B cell (primary cell): ENCODE results near the gene G3BP1. TPM values are rescaled to one million over a fixed set of nuclear protein-coding genes. Genes with fewer than 3 reads are reported as not detected.

Experiments used
- ATAC-seq: fragments of 200-7000 bp; cut with Tn5 transposase; one replicate; pipeline ENCODE4 v1.10.0; 2021; ENCODE audit warnings: low read depth, mild to moderate bottlenecking, moderate number of reproducible peaks, moderate library complexity
- CTCF ChIA-PET: fragments of 350-600 bp; sonication (Branson Sonifier 250); formaldehyde crosslinking; loops from one replicate; lab custom pipeline; 2021; ENCODE audit warnings: antibody characterized with exemption, inconsistent platforms; lab: Charles Lee
- POLR2A ChIA-PET: fragments of 350-600 bp; sonication (Branson Sonifier 250); formaldehyde crosslinking; loops from one replicate; lab custom pipeline; 2021; ENCODE audit warnings: antibody characterized with exemption; lab: Charles Lee
- DNase-seq: peaks from one replicate; pipeline ENCODE4 v3.0.0; 2013
- H2AFZ ChIP-seq: 2 replicates; pipeline ENCODE4 v1.6.1; 2012; ENCODE audit warnings: mild to moderate bottlenecking, low read depth, low read length; ENCODE audit not compliant: insufficient read depth, poor library complexity, severe bottlenecking
- H3K27ac ChIP-seq, 2 donors: 1 replicate in 1 of 2; 2 replicates in 1 of 2; pipeline ENCODE4 v1.5.1; 2012 to 2013; ENCODE audit warnings: low read length in 2 of 2, mild to moderate bottlenecking in 2 of 2, moderate library complexity in 1 of 2
- H3K27me3 ChIP-seq, 4 experiments: fragments of 200-600 bp in 1 of 4; sonication (generic) in 1 of 4; replicated peaks in 1 of 4; 1 replicate in 2 of 4; 2 replicates in 2 of 4; pipeline versions ENCODE4 v1.6.1 to v1.7.0; 2013 to 2016; ENCODE audit warnings: low read length in 3 of 4, mild to moderate bottlenecking in 2 of 4, mixed read lengths in 1 of 4, moderate library complexity in 1 of 4; ENCODE audit not compliant: insufficient read depth in 4 of 4, control insufficient read depth in 3 of 4; ENCODE audit errors: control extremely low read depth in 1 of 4
- H3K36me3 ChIP-seq, 2 experiments: replicated peaks in 1 of 2; 1 replicate in 1 of 2; 2 replicates in 1 of 2; pipeline versions ENCODE4 v1.6.1 to v1.7.1; 2013; ENCODE audit warnings: low read length in 1 of 2; ENCODE audit not compliant: insufficient read depth in 2 of 2, control insufficient read depth in 1 of 2; ENCODE audit errors: control extremely low read depth in 1 of 2, extremely low read depth in 1 of 2
- H3K4me1 ChIP-seq, 2 donors: fragments of 200-600 bp in 1 of 2; sonication (generic) in 1 of 2; 1 replicate in 1 of 2; 2 replicates in 1 of 2; pipeline versions ENCODE4 v1.5.1 to v1.6.1; 2013 to 2017; ENCODE audit warnings: low read length in 2 of 2; ENCODE audit not compliant: control insufficient read depth in 2 of 2, insufficient read depth in 2 of 2
- H3K4me2 ChIP-seq: replicated peaks from 2 replicates; pipeline ENCODE3; 2012; ENCODE audit warnings: mild to moderate bottlenecking, low read depth, low read length; ENCODE audit not compliant: poor library complexity, severe bottlenecking
- H3K4me3 ChIP-seq, 5 experiments: fragments of 200-600 bp in 1 of 5; sonication (generic) in 1 of 5; 1 replicate in 3 of 5; 2 replicates in 2 of 5; pipeline versions ENCODE4 v1.5.1 to v1.7.0; 2011 to 2016; ENCODE audit warnings: low read length in 4 of 5, mild to moderate bottlenecking in 4 of 5, low read depth in 2 of 5, control low read depth in 1 of 5, moderate library complexity in 1 of 5; ENCODE audit not compliant: insufficient read depth in 1 of 5; ENCODE audit errors: control extremely low read depth in 1 of 5, extremely low read depth in 1 of 5
- H3K79me2 ChIP-seq: fragments of 200-600 bp; sonication (generic); one replicate; pipeline ENCODE4 v1.6.0; 2016; ENCODE audit warnings: low read length; ENCODE audit not compliant: control insufficient read depth, insufficient read depth
- H3K9ac ChIP-seq: fragments of 200-600 bp; sonication (generic); 2 replicates; pipeline ENCODE4 v1.6.1; 2017; ENCODE audit warnings: mild to moderate bottlenecking, low read length, moderate library complexity
- H3K9me3 ChIP-seq, 3 donors: one replicate each; pipeline versions ENCODE4 v1.6.1 to v1.7.1; 2013; ENCODE audit warnings: low read length in 2 of 3; ENCODE audit not compliant: control insufficient read depth in 2 of 3, insufficient read depth in 1 of 3; ENCODE audit errors: control extremely low read depth in 1 of 3
- H4K20me1 ChIP-seq: 2 replicates; pipeline ENCODE4 v1.6.0; 2012; ENCODE audit warnings: mild to moderate bottlenecking, low read length; ENCODE audit not compliant: insufficient read depth, control insufficient read depth, poor library complexity, severe bottlenecking
- H3K27ac Mint-ChIP-seq: one replicate; pipeline ENCODE4 v1.8.0; 2021; ENCODE audit warnings: mixed read lengths
- H3K27me3 Mint-ChIP-seq: one replicate; pipeline ENCODE4 v1.8.0; 2021; ENCODE audit warnings: mixed read lengths
- H3K4me1 Mint-ChIP-seq: one replicate; pipeline ENCODE4 v1.8.0; 2021; ENCODE audit warnings: mixed read lengths
- H3K4me3 Mint-ChIP-seq: one replicate; pipeline ENCODE4 v1.8.0; 2021; ENCODE audit warnings: mixed read lengths
- H3K9me3 Mint-ChIP-seq: one replicate; pipeline ENCODE4 v1.8.0; 2022; ENCODE audit warnings: mixed read lengths; ENCODE audit not compliant: insufficient read depth
- CTCF ChIP-seq: fragments of 200-600 bp; IDR thresholded peaks from one replicate; pipeline ENCODE4 v1.8.0; 2022; ENCODE audit warnings: antibody characterized with exemption, mild to moderate bottlenecking
- EZH2 ChIP-seq: IDR thresholded peaks from 2 replicates; pipeline ENCODE4 v1.6.1; 2012; ENCODE audit warnings: borderline replicate concordance, low read depth, mild to moderate bottlenecking, moderate library complexity, low read length; ENCODE audit not compliant: insufficient read depth, poor library complexity, severe bottlenecking
- WGBS: methylation state at CpG from one replicate; pipeline ENCODE4 v1.1.5; 2013; ENCODE audit warnings: missing lambda C conversion rate; ENCODE audit not compliant: insufficient coverage; 5-methylcytosine and 5-hydroxymethylcytosine counted together
- intact Hi-C: fragments of 100-400 bp; cut with micrococcal nuclease; formaldehyde crosslinking; loops from one replicate; pipeline ENCODE4 v1.10.0; 2022
- polyA plus RNA-seq: library from polyadenylated mRNA; depleted of rRNA; stranded (reverse); fragments of >200 nt; gene quantifications from 2 replicates; pipeline ENCODE4 v1.2.3, GENCODE V29; 2012
- total RNA-seq, 2 donors: library from RNA; stranded (reverse); fragments of 120-200 nt in 1 of 2; gene quantifications; 1 replicate in 1 of 2; 2 replicates in 1 of 2; pipeline versions ENCODE4 v1.2.3 to v1.2.4, GENCODE V29; 2013 to 2022

G3BP1 gene
- total and polyA plus RNA-seq, 2 donors (not counting 1 experiment from before 2014, with no cell fraction given): 12.7 to 159 TPM

- no peaks in the 10 kb centered on the region for H3K4me1 Mint-ChIP-seq
- no peak overlapping the region for H3K4me3 Mint-ChIP-seq
- Histone ChIP-seq H3K36me3 (peaks cover 2 to 17% of the 10 kb centered on the region in 2 experiments), H3K9ac (no peak overlapping the region), H3K4me3 (no peak overlapping the region), H3K79me2 (no peaks in the 10 kb centered on the region), H3K4me2 (no peak overlapping the region), H3K27ac (no peak overlapping the region), H4K20me1 (no peaks in the 10 kb centered on the region), H3K4me1 (no peaks in the 10 kb centered on the region), H3K9me3 (no peaks in the 10 kb centered on the region), H3K27me3 (no peaks in the 10 kb centered on the region), H2AFZ (no peak overlapping the region)
- no CpG with 5 or more reads among the region's 1 CpG for WGBS
- no peak overlapping the region for H3K27ac Mint-ChIP-seq
- no peaks in the 10 kb centered on the region for H3K9me3 Mint-ChIP-seq
- intact Hi-C loops: no loop called here
- ATAC-seq: no peak
- no peak for DNase-seq
- CTCF ChIA-PET: interaction anchor here (5.0 to 6.1 kb wide), 2 partner anchors 10 to 328 kb away, joined by 27 to 37 read pairs; no protein-coding TSS in a partner anchor
- H3K27me3 Mint-ChIP-seq: no peaks in the 10 kb centered on the region
- POLR2A ChIA-PET: no interaction called here
- TF ChIP-seq CTCF (no peak), EZH2 (no peak)
Observed at GRCh38 chr5:151815051-151815450, 43.3 kb downstream of the G3BP1 start.

DNA sequence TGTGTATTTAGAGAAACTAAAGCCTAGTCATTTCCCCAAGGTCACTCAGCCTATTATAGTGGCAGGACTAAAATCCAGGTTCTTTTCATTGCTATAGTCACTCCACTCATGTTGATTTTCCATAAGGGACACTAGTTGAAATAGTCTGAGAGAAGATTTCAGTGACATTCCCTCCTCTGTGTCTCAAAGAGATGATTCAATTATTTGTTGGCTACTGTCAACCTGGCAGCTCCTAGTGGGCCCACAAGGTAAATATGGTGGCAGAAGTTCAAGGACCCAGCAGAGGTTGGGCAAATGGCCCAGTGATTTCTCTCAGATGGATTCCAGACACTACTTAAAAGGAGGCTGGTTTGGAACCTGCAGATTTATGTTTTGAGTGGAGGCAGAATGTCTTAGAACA is 48.1 kb downstream of the G3BP1 start:
- TF ChIP-seq EZH2 (no peak), CTCF (no peak)
- DNase-seq (no peak), ATAC-seq (no peak)
- no peak overlapping the region for H3K4me2 ChIP-seq
- H3K36me3 ChIP-seq: no peaks in the 10 kb centered on the region
- intact Hi-C loops: no loop called here
- H3K9ac ChIP-seq: no peak overlapping the region
- no peak overlapping the region for H3K4me3 ChIP-seq
- no peaks in the 10 kb centered on the region for H3K4me1 ChIP-seq
- H3K9me3 ChIP-seq: no peaks in the 10 kb centered on the region
- ChIA-PET POLR2A (no interaction called here), CTCF (interaction anchor here (1.0 to 5.0 kb wide), 2 partner anchors 322 to 323 kb away, joined by 3 to 27 read pairs; no protein-coding TSS in a partner anchor)
- H3K27me3 ChIP-seq: no peaks in the 10 kb centered on the region
- Mint-ChIP-seq H3K4me1 (no peaks in the 10 kb centered on the region), H3K9me3 (no peaks in the 10 kb centered on the region), H3K27me3 (no peaks in the 10 kb centered on the region), H3K27ac (no peak overlapping the region), H3K4me3 (no peak overlapping the region)
- no peaks in the 10 kb centered on the region for H3K79me2 ChIP-seq
- H3K27ac ChIP-seq: no peak overlapping the region
- no peak overlapping the region for H2AFZ ChIP-seq
- no peaks in the 10 kb centered on the region for H4K20me1 ChIP-seq
